HG03442 (cell line): ENCODE measurements around the gene WBP1.
"Not testable (repeated sequence)": the region's sequence is repeated elsewhere in the genome, so short reads cannot be mapped to it uniquely, and the experiment has no call there.

ENCODE experiments used
- ATAC-seq: cut with Tn5 transposase; IDR thresholded peaks from one replicate; pipeline ENCODE4 v1.9.1; 2021; ENCODE audit warnings: mild to moderate bottlenecking, moderate library complexity; ENCODE audit not compliant: unreplicated experiment

Gene WBP1

DNA sequence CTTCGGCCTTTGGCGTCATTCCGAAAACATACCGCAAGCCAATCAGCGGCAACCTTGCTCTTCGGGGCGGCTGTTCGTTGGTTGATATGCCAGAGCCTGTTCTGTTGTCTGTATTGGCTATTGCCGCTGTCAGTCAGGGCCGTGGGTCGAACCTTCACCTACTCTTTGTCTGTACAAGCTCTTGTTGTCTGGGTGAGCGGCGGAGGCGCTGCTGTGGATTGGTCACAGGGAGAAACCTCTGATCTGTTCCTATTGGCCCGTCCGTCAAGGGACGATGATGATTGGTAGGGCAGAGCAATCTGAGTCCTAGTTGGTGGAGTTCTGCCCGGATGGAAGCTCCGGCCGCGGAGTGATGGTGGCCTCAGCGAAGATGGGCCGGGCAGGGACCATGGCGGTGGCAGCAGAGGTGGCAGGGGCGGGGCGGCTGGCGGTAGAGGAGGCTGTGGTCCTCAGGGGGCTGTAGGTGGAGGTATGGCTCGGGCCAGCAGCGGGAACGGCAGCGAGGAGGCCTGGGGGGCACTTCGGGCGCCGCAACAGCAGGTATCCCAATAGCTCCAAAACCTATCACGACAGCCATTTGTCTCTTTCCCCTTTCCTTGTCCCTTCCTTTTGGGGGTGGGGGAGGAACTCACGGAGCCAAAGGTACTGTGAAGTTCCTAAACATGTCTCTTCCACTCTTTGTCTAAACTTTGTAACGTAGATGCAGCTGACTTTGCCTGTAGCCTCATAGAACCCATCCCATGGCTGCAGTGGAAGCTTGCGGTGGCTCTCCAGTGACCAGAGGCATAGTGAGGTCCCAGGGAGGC is at the start of gene WBP1:
Gene WBP1, plus strand, starts transcription at position 307 of the 806 bp plus-strand sequence. Its CDS starts 165 bp downstream, at position 472.
- peak; percentile 80 for ATAC-seq

DNA sequence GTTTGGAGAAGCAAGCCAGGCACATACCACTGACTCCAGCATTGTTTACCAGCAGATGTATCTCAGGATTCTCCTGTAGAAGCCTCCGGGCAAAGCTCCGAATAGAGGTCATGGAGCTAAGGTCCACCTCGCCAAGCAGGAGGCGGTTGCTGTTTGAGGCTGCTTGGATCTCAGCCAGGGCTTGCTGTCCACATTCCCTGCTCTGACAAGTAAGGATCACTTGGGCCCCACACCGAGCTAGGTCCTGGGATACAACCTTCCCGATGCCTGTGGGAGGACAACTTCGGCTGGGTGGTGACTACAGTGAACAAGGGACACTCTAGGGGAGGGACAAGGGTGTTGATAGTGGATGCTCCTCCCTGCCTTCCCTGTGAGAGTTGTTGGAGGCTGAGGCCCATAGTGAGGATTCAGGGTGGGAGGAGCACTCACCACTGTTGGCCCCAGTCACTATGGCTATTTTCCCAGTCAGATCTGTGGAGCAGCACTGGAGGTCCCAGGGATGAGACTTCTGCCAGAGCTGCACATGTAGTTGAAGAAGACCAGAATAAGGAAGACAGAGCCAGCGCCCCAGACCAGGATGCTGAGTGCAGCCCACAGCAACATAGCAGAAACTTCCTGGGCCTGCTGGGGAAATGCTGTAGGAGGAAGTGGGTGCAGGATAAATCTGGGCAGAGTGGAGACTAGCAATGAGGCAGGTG is 45.1 kb upstream of the WBP1 start:
- no peak for ATAC-seq

DNA sequence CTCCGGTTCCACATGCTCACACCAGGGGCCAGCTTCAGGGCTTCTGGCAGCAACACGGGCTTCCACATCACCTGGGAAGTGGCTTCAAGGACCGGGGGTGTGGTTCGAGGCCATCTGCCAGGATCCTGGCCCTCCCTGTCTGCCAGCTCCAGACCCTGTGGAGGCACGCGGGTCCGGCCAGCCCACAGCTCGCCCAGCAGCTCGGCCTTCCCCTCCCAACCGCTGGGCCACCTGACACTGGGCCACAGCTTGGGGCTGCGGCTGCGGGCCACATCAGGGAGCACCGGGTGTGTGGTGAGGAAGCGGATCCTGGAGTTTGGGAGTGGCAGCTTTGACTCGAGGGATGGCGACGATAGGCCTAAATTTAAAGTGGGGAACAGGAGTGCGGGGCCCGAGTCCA is 43.8 kb upstream of the WBP1 start:
- no peak for ATAC-seq

DNA sequence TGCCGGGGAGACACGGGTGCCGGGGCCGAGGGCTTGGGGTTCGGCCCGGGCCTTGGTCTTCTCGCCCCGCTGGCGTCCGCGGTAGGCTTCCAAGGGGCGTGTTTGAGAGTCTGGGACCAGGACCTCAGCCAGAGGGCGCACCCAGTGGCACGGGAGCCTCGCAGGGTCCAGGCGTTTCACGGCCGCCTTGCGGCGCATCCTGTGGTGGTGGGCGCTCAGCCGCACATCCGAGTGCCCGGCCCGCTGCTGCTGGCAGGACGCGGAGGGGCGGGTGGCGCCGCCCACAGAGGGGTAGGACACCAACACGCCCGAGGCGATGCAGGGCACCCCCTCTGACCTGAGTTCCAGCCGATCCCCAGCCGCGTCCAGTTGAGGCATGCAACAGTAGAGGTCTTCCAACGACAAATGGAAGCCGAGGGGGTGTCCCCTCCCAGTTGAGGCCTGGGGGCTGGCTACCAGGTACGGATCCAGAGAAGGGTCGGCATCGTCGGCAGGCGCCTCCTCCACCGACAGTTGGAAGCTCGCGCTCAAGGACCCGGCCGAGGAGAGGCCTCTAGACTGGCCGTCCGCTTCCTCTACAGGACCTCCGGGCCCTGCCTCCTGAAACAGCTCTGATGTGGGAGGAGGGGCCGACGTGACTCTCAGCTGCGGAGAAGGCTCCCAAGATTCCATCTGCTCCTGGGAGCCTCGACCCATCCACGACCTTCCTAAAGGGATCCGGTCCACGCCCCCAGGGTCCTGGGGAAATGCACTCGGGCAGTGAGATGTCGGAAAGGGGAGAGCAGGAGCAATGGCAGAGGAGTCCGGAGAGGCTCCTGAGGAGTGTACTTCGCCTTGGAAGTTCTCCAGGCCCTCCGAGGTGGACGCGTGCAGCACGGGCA is 43.1 kb upstream of the WBP1 start:
- ATAC-seq = no peak

DNA sequence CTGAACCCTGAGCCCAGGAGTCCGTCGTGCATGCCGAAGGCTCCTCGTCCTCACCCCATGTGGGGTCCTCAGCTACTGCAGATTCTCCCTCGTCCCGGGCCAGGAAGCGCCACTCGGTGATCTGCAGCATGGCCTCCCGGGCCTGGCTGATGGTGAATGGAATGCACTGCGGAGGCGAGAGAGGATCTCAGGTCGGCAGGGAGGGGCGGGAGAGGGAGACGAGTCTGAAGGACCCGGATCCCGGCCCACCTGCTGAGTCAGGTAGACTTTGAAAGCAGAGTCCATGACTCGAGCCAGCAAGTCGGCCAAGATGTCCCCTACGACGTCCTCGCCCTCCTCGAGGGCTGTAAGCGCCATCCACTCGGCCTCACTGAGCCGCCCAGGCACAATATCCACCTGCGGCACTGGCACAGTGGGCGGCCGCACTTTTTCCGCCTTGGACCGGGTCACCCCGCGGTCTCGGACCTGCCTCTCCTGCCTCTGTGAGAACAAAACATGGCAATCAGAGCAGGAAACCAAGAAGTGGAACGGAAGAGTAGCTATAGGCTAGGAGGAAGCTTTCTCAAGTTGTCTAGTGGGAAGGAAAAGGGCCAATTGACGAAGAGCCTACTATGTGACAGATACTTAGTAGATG is 42.4 kb upstream of the WBP1 start:
- ATAC-seq = no peak

DNA sequence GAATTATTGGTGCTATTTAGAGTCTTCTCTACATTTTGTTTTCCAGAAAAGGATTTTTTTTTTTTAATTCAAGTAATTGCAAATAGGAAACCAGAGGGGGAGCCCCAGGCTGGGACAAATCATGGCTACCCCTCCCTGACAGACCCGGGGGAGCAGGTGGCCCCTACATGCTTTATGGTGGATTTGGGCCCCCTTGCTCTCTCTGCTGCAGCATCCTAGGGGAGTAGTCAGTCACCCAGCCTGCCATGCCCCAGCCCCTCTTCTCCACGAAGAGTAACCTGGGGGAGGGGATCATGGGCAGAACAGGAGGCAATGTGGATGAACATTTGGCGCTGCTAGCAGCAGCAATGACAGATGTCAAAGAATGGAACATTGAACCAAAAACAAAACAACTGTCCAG is 41.5 kb upstream of the WBP1 start:
- ATAC-seq = no peak

DNA sequence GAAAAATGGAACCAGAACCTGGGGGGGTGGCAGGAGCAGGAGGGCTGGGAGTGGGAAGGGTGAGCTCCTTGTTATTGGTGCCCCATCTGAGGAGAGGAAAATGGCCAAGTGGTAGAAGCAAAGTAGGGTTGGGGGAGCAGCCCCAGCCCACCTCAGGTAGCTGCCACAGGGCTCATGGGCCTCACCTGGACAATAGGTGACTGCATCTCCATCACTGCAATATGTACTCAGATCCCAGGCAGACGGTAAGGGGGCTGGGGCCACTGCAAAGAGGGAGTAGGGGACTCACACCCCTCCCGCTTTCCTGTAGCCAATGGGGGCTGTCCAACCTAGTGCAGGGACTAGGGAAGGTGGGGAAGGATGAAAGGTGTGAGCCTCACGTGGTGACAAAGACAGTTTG is 41.0 kb upstream of the WBP1 start:
- no peak for ATAC-seq

DNA sequence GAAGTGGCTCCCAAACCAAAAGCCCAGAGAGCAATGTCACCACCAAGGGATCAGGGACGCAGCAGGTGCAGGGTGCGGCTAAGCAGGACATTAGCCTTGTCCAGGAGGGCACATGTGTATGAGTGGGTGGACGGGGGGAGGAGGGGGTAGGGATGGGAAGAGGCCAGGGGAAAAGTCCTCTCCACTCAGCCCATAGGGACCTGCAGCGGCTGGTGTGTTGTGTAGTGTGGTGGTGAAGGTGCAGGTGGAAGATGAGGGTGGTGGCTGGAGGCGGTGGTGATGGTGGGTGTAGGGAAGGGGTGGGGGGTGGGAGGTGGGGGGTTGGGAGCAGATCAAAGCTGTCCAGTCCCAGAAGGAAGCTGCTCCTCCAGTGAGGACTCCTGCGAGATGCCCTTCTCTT is 40.5 kb upstream of the WBP1 start:
- ATAC-seq = no peak

DNA sequence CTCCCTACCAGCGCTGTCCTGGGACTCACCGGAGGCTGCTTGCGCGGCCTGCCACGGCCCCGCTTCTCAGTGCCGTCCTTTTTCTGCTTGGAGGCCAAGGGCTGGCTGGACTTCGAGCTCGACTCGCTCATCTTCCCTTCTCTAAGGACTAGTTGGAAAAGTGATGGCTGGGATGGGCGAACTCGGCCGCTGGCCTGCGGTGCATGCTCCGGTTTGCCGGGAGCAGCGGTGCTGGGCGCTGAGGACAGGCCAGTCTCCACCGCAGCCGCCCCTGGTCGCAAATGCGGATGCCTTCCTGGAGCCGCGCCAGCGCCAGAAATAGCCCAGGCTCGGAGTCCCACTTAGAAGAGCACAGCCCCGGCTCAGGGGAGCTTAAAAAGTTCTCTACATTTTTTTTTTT is 39.9 kb upstream of the WBP1 start:
- ATAC-seq = no peak

DNA sequence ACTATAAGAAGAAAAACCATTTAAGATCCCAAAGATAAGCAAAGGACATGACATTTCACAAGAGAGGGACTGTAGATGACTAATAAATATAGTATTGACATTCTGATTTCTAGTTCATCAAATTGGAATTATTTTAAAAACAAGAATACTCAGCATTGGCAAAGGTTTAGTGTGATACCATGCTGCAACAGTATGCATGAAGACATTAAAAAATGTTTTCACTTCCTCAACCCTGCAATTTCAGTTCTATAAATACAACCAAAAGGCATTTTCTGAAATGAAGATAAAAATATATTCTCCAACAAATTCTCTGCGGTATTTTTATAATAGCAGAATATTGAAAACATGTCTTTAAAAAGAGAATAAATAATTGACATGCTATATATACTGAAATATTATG is 38.9 kb upstream of the WBP1 start:
- ATAC-seq = no peak

DNA sequence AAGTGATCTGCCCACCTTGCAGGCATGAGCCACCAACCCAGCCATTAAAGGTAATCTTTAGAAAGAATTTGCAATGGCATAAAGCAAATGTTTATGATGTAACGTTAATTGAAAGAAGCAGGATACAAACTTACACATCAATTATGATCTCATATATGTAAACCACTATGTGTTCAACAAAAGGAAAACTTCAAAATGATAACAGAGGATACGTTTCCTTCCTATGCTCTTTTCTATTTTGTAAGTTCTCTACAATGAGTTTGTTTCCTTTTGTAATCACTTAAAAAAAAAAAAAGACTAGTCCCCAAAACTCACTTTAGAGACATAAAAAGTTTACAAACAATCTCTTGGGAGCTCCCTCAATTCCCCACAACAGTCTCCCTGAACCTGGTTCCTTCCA is 38.2 kb upstream of the WBP1 start:
- no peak for ATAC-seq

DNA sequence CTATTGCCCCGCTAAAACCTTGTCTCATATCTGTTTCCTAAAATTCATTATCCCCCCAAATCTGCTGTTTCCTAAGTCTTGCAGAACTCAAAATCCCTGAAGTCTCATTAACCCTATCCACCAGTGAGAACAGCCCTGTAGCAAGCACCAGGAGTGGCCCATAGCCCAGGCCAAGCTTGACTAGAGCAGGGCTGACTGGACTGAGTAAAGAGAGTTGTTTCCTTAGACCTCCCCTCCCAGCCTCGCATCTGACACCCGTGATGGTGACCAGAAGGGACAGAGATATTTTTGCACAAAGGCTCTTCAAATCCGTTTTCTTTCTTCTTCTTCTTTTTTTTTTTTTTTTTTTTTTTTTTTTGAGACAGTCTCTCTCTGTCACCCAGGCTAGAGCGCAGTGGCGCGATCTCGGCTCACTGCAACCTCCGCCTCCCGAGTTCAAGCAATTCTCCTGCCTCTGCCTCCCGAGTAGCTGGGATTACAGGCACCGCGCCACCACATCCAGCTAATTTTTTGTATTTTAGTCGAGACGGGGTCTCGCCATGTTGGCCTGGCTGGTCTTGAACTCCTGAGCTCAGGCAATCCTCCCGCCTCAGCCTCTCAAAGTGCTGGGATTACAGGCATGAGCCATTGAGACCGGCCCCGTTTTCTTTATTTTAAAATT is 37.7 kb upstream of the WBP1 start:
- not testable (repeated sequence) for ATAC-seq

DNA sequence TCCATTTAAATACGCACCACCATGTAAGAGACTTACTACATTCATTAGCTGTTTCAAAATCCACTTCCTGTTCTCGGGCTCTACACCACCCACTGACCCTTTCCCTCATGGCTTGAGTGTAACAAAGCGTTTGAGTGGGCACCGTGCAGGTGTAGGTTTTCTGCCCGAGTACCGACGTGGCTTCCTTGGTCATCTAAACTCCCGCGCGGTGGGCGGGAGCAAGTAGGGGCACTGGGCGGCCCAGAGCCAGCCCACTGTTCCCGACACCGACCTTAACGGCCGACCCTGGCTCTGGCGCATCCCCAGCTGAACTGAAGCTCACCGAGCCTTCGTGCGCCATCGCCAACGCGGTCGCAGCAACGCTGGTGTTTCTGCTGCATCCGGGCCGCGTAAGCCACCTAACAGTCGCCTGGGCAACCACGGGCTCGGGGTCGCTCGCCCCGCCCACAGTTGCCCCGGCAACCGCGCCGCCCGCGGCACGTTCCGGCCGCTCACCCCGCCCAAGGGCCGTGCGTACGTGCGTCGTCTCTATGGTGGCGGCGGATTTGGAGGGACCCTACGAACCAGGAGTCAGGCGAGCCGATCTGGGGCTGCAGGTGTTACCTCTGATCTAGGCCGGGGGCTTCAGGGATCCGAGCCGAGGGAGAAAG is 36.9 kb upstream of the WBP1 start, which contains the start of the genes C2orf81 and WDR54:
Gene C2orf81, minus strand, starts transcription at position 399 of the 650 bp plus-strand sequence. Its CDS starts 59 bp downstream, at position 340.
Gene WDR54, plus strand, starts transcription at position 510 of the 650 bp plus-strand sequence. CDS start 424 bp downstream, outside the sequence.
- ATAC-seq = peak; percentile 92

DNA sequence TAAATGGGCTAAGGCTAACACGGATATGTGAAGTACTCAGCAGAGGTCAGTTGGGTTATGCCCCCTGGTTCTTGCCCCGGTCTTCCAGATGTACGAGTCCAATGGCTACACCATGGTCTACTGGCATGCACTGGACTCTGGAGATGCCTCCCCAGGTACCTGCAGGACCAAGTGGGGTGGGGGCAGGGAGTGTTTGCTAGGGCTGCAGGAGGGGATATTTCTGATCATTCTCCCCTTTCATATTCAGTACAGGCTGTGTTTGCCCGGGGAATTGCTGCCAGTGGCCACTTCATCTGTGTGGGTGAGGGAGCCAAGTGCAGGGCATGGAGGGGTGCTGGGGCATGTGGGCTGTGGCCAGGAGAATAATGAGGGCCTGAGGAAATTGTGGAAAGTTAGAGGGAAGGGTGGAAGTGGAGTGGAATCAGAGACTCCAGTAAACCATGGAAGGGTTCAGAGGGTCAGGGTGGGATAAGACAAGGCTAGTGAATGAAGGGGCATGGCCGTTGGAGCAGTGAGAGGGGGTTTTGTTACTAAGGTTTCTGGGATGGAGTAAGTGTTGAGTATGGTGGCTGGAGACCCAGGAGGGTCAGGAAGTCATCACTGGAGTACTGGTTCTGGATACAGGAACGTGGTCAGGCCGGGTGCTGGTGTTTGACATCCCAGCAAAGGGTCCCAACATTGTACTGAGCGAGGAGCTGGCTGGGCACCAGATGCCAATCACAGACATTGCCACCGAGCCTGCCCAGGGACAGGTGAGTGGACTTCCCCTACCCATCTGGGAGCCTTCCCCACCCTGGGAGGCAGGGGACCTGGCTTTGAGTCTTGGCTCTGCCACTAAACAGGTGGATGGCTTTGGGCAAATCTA is 34.8 kb upstream of the WBP1 start:
- no peak for ATAC-seq

DNA sequence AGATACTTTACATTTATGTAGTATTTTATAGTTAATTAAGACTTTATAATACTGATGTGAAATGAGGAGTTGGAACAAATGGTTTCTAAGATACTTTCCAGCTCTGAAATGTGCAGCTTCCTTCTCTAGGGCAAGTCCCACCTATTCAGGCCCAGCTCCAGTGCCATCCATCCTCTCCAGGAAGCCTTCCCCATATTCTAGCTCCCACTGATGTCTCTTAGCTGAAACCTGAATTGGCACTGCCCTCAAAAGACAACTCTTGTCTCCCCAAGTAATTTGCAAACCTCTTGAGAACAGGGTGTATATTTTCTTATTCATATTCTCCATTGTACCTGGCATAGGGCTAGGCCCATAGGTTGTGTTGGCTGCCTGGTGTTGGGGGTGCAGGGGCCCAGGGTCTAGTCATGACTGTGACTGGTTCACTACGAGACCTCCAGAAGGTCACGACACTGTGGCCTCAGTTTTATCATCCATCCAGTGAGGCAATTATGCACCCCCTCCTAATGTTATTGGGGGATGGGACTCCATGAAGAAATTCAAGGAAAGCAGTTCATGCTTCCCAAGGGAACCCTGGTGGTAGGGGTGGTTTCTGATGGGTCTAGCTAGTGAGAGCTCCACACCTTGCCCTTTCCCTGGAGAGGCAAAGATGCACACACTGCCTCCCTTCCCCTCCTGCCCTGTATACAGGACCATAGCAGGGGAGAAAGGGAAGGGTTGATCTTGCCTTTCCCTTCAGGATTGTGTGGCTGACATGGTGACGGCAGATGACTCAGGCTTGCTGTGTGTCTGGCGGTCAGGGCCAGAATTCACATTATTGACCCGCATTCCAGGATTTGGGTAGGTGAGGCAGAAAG is 33.9 kb upstream of the WBP1 start:
- no peak for ATAC-seq

DNA sequence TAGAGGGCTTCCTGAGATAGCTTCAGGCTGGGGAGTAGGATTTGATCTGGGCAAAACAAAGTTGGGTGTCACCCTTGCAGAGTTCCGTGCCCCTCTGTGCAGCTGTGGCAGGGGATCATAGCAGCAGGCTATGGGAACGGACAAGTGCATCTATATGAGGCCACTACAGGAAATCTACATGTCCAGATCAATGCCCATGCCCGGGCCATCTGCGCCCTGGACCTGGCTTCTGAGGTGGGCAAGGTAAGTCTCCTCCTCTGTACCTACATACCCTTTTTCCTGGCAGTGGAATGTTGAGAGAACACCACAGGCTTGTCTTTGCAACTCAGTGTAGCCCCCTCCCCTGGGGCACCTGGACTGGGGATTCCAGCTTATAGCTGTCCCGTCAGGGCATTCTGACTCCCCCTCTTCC is 33.2 kb upstream of the WBP1 start:
- no peak for ATAC-seq

DNA sequence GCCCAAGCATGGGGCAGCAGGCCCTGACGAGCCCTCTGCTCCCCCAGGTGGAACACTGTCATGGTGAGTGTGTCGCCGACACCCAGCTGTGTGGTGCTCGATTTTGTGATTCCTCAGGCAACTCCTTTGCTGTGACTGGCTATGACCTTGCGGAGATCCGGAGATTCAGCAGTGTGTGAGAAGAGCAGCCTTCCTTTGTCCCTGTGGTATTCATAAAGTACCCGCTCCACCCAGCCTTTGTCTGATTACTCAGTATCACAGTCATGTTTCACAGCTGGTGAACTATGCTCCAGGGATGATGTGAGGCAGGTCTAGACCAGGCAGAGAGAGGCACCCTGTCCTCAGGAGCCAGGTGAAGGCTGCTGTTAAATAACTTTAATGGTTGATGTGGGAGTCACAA is 32.7 kb upstream of the WBP1 start:
- no peak for ATAC-seq
